ENCODE results near the gene ELK3. TPM values are rescaled to one million over a fixed set of nuclear protein-coding genes. Genes with fewer than 3 reads are reported as not detected.

ELK3 gene
- total and polyA plus RNA-seq, 9 of the 15 experiments (the other 6 are each of a cell fraction or from before 2014, with no cell fraction given): 1.5 to 5.5 (median 2.9) TPM

- peaks cover 20% of the 10 kb centered on the region; the same call in 1 of the 3 replicates for H3K36me3 ChIP-seq (ENCODE audit: control insufficient read depth, insufficient read depth, low read length)
- no peak overlapping the region for H3K9ac ChIP-seq (ENCODE audit: insufficient read depth in 1 of 2, low read depth in 2 of 2, low read length in 2 of 2)
- no peak overlapping the region for H3K4me2 ChIP-seq (ENCODE audit: insufficient read depth, low read length)
- H3K4me1 ChIP-seq (replicated peaks in 1 of 2; ENCODE audit: control insufficient read depth in 2 of 2, insufficient read depth in 2 of 2, low read length in 2 of 2): no peaks in the 10 kb centered on the region
- H3K27me3 ChIP-seq (ENCODE audit: control insufficient read depth in 2 of 2, insufficient read depth in 2 of 2, low read length in 2 of 2): no peaks in the 10 kb centered on the region
- no peak overlapping the region for H3K4me3 ChIP-seq
- H3K9me3 ChIP-seq (replicated peaks; ENCODE audit: control insufficient read depth, insufficient read depth, low read depth, low read length): no peaks in the 10 kb centered on the region
- FAIRE-seq (no peak), ATAC-seq (no peak), DNase-seq (ENCODE audit: extremely low read depth in 1 of 4, low spot score in 3 of 4) (no peak)
- no peaks in the 10 kb centered on the region; the same call in 1 of the 3 replicates for H3K79me2 ChIP-seq (ENCODE audit: control insufficient read depth, insufficient read depth, low read length)
- H3K9me1 ChIP-seq (ENCODE audit: control insufficient read depth, insufficient read depth, low read length): no peaks in the 10 kb centered on the region
- intact Hi-C loops (cut with micrococcal nuclease) (loop anchor here (10.0 kb wide), 1 partner anchor 213 kb away; no protein-coding TSS in a partner anchor), in situ Hi-C loops (cut with MboI) (no loop called here)
- H2AFZ ChIP-seq (ENCODE audit: low read depth, low read length): no peak overlapping the region
- TF ChIP-seq HDAC8 (tag; IDR thresholded peaks at IDR 0.05): no peak
- TF ChIP-seq TCF3 (CRISPR knock-in tag; IDR thresholded peaks at IDR 0.05): no peak
- TF ChIP-seq KAT7 (CRISPR knock-in tag; IDR thresholded peaks at IDR 0.05; ENCODE audit: borderline replicate concordance): no peak
- no peak for TF ChIP-seq CSDE1 (IDR thresholded peaks at IDR 0.05)
- TF ChIP-seq PURB (CRISPR knock-in tag; IDR thresholded peaks at IDR 0.05; ENCODE audit: low read depth): no peak
- TF ChIP-seq SUPT5H (IDR thresholded peaks at IDR 0.05): no peak
- no peak for TF ChIP-seq MIER1 (IDR thresholded peaks at IDR 0.05; ENCODE audit: low read depth)
- TF ChIP-seq SNRNP70 (optimal IDR thresholded peaks at IDR 0.05; ENCODE audit: low read depth, low read length): no peak
- no peak for TF ChIP-seq HINFP (tag; conservative IDR thresholded peaks at IDR 0.05; ENCODE audit: low read depth)
- no peak for TF ChIP-seq BACH1 (tag; IDR thresholded peaks at IDR 0.05)
- no peak for TF ChIP-seq IRF9 (tag; IDR thresholded peaks at IDR 0.05)
- TF ChIP-seq, protein P1, sequence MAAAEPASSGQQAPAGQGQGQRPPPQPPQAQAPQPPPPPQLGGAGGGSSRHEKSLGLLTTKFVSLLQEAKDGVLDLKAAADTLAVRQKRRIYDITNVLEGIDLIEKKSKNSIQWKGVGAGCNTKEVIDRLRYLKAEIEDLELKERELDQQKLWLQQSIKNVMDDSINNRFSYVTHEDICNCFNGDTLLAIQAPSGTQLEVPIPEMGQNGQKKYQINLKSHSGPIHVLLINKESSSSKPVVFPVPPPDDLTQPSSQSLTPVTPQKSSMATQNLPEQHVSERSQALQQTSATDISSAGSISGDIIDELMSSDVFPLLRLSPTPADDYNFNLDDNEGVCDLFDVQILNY (CRISPR knock-in tag; IDR thresholded peaks at IDR 0.05): no peak
- TF ChIP-seq, protein P2, sequence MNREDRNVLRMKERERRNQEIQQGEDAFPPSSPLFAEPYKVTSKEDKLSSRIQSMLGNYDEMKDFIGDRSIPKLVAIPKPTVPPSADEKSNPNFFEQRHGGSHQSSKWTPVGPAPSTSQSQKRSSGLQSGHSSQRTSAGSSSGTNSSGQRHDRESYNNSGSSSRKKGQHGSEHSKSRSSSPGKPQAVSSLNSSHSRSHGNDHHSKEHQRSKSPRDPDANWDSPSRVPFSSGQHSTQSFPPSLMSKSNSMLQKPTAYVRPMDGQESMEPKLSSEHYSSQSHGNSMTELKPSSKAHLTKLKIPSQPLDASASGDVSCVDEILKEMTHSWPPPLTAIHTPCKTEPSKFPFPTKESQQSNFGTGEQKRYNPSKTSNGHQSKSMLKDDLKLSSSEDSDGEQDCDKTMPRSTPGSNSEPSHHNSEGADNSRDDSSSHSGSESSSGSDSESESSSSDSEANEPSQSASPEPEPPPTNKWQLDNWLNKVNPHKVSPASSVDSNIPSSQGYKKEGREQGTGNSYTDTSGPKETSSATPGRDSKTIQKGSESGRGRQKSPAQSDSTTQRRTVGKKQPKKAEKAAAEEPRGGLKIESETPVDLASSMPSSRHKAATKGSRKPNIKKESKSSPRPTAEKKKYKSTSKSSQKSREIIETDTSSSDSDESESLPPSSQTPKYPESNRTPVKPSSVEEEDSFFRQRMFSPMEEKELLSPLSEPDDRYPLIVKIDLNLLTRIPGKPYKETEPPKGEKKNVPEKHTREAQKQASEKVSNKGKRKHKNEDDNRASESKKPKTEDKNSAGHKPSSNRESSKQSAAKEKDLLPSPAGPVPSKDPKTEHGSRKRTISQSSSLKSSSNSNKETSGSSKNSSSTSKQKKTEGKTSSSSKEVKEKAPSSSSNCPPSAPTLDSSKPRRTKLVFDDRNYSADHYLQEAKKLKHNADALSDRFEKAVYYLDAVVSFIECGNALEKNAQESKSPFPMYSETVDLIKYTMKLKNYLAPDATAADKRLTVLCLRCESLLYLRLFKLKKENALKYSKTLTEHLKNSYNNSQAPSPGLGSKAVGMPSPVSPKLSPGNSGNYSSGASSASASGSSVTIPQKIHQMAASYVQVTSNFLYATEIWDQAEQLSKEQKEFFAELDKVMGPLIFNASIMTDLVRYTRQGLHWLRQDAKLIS (CRISPR knock-in tag; IDR thresholded peaks at IDR 0.05): no peak
- TF ChIP-seq ZNF76 (CRISPR knock-in tag; IDR thresholded peaks at IDR 0.05; ENCODE audit: borderline replicate concordance): no peak
- no peak for TF ChIP-seq ZBTB8A (IDR thresholded peaks at IDR 0.05; ENCODE audit: partially characterized antibody)
- TF ChIP-seq GTF2E2 (tag; IDR thresholded peaks at IDR 0.05): no peak
- TF ChIP-seq XRCC4 (IDR thresholded peaks at IDR 0.05; ENCODE audit: extremely low read depth, insufficient read depth, insufficient read length): no peak
- H3K27ac ChIP-seq (ENCODE audit: extremely low read depth, low read depth, low read length): no peak overlapping the region
- 87% methylated on average over 4 of the region's 4 CpGs for WGBS (ENCODE audit: insufficient coverage, low coverage, missing lambda C conversion rate)
- ChIA-PET POLR2A (no interaction called here), CTCF (ENCODE audit: low intra/inter-chr PET ratio) (interaction anchor here (0.9 kb wide), 1 partner anchor 9 kb away, joined by 3 read pairs; no protein-coding TSS in a partner anchor)
- no peaks in the 10 kb centered on the region for H4K20me1 ChIP-seq (replicated peaks; ENCODE audit: control insufficient read depth, insufficient read depth, low read length)
- BruUV-seq (replicated peaks): no TSS peak
These were observed 107.6 kb downstream of the ELK3 start for GRCh38 chr12:96301732-96302131.
